GM08714 (cell line): ENCODE data around the gene CHMP4A.

Experiments
- H3K4me3 ChIP-seq: fragments of 200-500 bp; sonication (Bioruptor generic); 2 replicates; pipeline ENCODE4 v1.5.1; 2014; ENCODE audit warnings: mild to moderate bottlenecking, low read length, inconsistent platforms
- ZNF274 ChIP-seq: IDR thresholded peaks from 2 replicates; pipeline ENCODE4 v1.6.1; 2012; ENCODE audit warnings: mild to moderate bottlenecking, low read depth, low read length

Gene CHMP4A

GRCh38 chr14:24176599-24176998 lies 36.7 kb downstream of the CHMP4A start:
- TF ChIP-seq ZNF274, result no peak

GRCh38 chr14:24172871-24173281 lies 40.4 kb downstream of the CHMP4A start:
- peak overlapping the region; percentile 65; the same call in 1 of the 2 replicates for H3K4me3 ChIP-seq
- no peak for TF ChIP-seq ZNF274

More at GRCh38 chr14:24176599-24176998, 36.7 kb downstream of the CHMP4A start:
- H3K4me3 ChIP-seq, result no peak overlapping the region

GRCh38 chr14:24172261-24172860 lies 40.9 kb downstream of the CHMP4A start:
- TF ChIP-seq ZNF274, result no peak
- H3K4me3 ChIP-seq, result peak overlapping the region; percentile 65; the same call in 1 of the 2 replicates

GRCh38 chr14:24171422-24172260 lies 41.6 kb downstream of the CHMP4A start, which contains the start of gene REC8:
Gene REC8, plus strand, starts transcription at chr14:24172080. Its CDS starts 473 bp downstream, at chr14:24172553.
- peak within 1 kb of the TSS; percentile 65; the same call in 1 of the 2 replicates for H3K4me3 ChIP-seq
- TF ChIP-seq ZNF274, result no peak

GRCh38 chr14:24167469-24168114 lies 45.7 kb downstream of the CHMP4A start:
- H3K4me3 ChIP-seq, result no peak overlapping the region
- no peak for TF ChIP-seq ZNF274

- TF ChIP-seq ZNF274, result no peak
- no peak overlapping the region for H3K4me3 ChIP-seq
These were observed 47.5 kb downstream of the CHMP4A start for GRCh38 chr14:24165785-24166184.

GRCh38 chr14:24164518-24164991 lies 48.7 kb downstream of the CHMP4A start:
- no peak for TF ChIP-seq ZNF274
- H3K4me3 ChIP-seq, result no peak overlapping the region

- peak overlapping the region; percentile 89 for H3K4me3 ChIP-seq
- no peak for TF ChIP-seq ZNF274
These were observed 51.2 kb downstream of the CHMP4A start for GRCh38 chr14:24162093-24162492.

- TF ChIP-seq ZNF274, result no peak
- peak within 1 kb of the TSS; percentile 89 for H3K4me3 ChIP-seq
These were observed 52.2 kb downstream of the CHMP4A start, which contains the start of gene IRF9 for GRCh38 chr14:24160850-24161804. Gene IRF9, plus strand, starts transcription at chr14:24161265. Its CDS starts 880 bp downstream, at chr14:24162145.

- H3K4me3 ChIP-seq, result no peak overlapping the region; the same call in 1 of the 2 replicates
- no peak for TF ChIP-seq ZNF274
These were observed 52.8 kb downstream of the CHMP4A start for GRCh38 chr14:24160499-24160849.

GRCh38 chr14:24159777-24160498 lies 53.4 kb downstream of the CHMP4A start:
- no peak for TF ChIP-seq ZNF274

More at GRCh38 chr14:24159777-24160498, 53.4 kb downstream of the CHMP4A start:
- no peak overlapping the region for H3K4me3 ChIP-seq
